ENCODE data around the gene METTL16. TPM values are rescaled to one million over a fixed set of nuclear protein-coding genes. Genes with fewer than 3 reads are reported as not detected.
"Not testable (repeated sequence)": the region's sequence is repeated elsewhere in the genome, so short reads cannot be mapped to it uniquely, and the experiment has no call there.

METTL16 gene, protein sequence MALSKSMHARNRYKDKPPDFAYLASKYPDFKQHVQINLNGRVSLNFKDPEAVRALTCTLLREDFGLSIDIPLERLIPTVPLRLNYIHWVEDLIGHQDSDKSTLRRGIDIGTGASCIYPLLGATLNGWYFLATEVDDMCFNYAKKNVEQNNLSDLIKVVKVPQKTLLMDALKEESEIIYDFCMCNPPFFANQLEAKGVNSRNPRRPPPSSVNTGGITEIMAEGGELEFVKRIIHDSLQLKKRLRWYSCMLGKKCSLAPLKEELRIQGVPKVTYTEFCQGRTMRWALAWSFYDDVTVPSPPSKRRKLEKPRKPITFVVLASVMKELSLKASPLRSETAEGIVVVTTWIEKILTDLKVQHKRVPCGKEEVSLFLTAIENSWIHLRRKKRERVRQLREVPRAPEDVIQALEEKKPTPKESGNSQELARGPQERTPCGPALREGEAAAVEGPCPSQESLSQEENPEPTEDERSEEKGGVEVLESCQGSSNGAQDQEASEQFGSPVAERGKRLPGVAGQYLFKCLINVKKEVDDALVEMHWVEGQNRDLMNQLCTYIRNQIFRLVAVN
- 16.7 TPM for total RNA-seq
- long read RNA-seq, partial matches to known transcripts, result 2 of 8 reads
- long read RNA-seq, other reads (novel, unspliced or antisense), result 6 of 8 reads

DNA sequence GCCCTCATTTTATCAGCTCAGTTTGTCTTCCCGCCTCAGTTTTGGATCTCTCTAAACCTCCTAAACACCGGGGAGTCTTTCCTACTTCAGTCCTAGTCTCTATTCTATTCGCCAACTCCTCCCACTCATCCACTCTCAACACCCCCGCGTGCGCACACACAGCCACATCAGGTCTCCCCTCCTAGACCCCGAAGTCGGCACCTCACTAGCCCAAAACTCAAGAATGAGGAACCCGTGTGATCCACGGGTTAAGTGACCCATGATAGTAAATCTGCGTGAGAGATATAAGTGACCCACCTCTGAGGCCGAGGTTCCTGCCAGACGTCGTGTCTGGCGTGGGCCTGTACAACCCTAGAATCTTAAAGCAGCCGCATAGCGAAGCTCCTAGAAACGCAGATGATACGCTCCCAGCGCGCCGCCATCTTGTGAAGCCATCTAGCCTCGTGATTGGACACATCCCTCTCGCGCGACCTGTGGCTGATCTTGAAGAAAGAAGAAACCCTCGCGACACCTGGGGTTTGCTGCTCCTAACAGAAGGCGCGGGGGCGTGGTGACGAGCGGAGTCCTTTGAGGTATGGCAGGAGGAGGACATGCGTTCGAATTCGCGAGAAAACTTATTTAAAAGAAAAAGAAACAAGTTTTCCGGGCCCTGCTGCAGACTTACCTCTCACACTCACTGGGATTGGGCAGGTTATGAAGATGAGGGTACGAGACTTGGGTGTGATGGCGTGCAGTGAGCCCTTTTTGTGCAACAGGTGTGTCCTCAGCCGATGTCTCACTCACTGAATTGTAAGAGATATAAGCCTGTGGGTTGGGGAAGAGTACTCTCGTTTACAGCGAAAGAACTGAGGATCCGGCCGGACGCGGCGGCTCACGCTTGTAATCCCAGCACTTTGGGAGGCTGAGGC is at the start of gene METTL16:
Gene METTL16, minus strand, starts transcription at position 427 of the 908 bp plus-strand sequence. CDS start 9,557 bp downstream, outside the sequence.
- DNase-seq (peak; percentile 99), ATAC-seq (ENCODE audit: poor library complexity) (peak; percentile 100)
- intact Hi-C loops (cut with DNase I), result no loop called here

DNA sequence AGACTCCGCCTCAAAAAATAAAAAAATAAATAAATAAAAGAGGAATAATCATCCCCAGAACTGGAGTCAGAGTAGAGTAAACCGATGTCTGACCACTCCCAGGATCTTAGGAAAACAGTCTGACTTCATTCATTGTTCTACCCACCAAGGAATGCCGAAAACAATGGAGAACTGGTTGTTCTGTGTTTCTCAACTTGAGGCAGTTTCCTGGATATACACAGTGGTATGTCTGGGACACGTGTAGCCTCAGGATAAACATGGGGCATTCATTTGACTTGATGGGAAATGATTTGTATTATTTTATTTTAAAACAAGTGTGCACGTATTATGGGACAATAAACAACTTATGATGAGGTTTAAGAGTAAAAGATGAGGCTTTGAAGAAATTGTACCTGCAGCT is 49.0 kb upstream of the METTL16 start:
- intact Hi-C loops (cut with DNase I), result no loop called here
- DNase-seq (no peak), ATAC-seq (ENCODE audit: poor library complexity) (no peak)

DNA sequence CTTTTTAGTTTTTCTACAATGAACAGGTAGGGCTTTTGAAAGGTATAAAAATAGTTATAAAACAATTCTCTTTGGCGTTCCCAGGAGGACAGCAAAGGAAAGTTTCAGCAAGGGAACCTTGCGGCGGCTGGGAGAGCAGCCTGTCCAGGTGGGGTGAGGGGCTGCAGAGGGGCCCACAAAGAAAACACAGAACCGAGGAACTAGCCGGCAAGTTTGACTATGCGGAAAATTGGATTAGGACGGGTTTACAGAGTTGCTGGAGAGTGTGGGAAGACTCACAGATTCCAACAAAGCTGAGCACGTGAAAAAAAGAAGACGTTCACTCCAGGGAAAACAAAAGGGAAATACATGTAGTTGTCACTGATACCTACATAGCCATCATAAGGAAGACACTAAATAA is 40.2 kb upstream of the METTL16 start:
- intact Hi-C loops (cut with DNase I), result no loop called here
- no peak for DNase-seq

DNA sequence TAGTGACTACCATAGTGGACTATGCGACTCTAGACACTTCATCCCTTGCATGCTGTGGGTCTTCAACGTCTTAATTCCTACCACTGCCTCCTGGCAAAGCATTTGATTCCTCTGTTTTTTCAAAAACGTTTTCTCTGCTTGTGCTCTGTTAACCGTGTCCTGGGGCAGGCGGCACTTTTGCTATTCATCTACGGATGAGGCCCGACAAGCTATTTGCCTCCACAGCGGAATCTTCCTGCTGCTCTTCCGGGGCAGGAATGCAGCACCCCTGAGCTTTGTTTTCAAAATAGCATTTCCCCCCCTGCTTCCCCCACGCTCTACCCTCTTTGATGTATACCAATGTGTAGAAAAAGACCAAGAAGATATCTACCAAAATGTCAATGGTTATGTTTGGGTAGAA is 39.8 kb upstream of the METTL16 start:
- ATAC-seq (ENCODE audit: poor library complexity), result no peak
- intact Hi-C loops (cut with DNase I), result no loop called here
- no peak for DNase-seq

More for the DNA sequence above, 40.2 kb upstream of the METTL16 start:
- no peak for ATAC-seq (ENCODE audit: poor library complexity)

DNA sequence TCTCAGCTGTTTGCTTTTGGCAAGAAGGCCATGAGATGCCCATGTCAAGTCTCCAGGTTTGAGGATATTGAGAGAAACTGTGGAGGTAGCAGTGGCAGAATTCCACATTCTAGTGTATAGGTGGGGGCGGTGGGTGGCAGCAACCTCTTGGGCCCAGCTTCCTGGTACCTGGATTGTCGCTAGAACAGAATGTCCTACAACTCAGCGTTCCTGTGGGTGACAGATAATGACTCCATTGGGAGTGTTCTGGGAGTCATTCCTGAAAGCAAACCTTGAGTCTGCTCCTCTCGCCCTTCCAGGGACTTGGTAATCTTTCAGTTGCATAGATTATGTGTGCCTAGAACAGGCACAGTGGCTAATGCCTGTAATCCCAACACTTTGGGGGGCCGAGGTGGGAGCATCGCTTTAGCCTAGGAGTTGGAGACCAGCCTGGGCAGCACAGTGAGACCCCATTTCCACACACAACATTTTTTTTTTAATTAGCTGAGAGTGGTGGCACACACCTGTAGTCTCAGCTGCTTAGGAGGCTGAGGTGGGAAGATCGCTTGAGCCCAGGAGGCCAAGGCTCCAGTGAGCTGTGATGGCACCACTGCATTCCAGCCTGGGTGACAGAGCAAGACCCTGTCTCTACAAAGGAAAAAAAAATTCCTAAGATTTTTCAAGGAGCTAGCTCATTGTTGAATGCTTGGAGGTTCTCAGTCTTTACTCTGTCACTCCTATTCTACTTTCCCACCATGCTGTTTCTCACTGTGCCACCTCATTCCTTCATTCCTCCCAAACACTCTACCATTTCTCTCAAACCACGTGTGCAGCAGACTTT is 37.9 kb upstream of the METTL16 start:
- DNase-seq, result no peak
- intact Hi-C loops (cut with DNase I), result no loop called here
- ATAC-seq (ENCODE audit: poor library complexity), result no peak

DNA sequence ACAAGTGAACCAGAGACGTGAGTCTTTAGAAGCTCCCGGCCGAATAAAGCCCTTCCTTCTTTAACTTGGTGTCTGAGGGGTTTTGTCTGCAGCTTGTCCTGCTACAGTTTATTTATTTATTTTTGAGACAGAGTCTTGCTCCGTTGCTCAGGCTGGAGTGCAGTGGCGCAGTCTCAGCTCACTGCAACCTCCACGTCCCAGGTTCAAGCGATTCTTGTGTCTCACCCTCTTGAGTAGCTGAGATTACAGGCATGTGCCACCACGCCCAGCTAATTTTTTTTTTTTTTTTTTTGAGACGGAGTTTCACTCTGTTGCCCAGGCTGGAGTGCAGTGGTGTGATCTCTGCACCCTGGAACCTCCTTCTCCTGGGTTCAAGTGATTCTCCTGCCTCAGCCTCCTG is 36.3 kb upstream of the METTL16 start:
- intact Hi-C loops (cut with DNase I); ATAC-seq (ENCODE audit: poor library complexity); DNase-seq: not testable (repeated sequence)

DNA sequence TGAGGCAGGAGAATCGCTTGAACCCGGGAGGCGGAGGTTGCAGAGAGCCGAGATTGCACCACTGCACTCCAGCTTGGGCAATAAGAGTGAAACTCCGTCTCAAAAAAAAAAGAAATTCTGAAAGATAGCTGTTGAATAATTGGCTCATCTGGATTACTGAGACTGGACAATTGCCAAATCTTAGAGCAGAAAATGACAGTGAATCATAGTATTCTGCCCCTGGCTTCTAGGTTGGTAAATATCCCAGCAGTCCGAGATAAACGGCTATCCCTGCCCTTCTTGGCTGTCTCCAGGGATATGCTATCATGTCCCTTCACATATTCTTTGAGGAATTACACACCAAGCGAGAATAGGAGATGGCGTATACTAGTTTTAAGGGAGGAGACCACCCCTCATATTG is 35.5 kb upstream of the METTL16 start:
- no peak for ATAC-seq (ENCODE audit: poor library complexity)
- intact Hi-C loops (cut with DNase I), result no loop called here
- no peak for DNase-seq

DNA sequence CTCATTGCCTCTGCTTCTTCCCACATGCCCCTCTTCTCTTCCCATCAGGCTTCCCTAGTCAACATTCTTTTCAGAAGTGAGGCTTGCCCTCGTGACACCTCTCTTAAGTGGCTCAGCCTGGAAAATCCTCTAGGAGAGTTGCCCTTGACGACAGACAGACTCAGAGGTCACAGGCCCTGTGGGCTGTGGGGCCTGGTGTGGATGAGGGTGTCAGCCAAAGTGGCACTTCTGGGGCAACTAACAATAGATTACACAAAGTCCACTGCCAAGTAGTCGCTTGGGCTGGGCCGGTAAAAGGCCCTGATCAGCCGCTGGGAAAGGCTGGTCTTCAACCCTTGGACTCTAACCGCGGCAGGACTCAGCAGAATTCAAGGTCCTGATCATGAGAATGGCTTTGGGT is 33.7 kb upstream of the METTL16 start:
- DNase-seq (peak; percentile 57), ATAC-seq (ENCODE audit: poor library complexity) (peak; percentile 90)
- intact Hi-C loops (cut with DNase I), result no loop called here

DNA sequence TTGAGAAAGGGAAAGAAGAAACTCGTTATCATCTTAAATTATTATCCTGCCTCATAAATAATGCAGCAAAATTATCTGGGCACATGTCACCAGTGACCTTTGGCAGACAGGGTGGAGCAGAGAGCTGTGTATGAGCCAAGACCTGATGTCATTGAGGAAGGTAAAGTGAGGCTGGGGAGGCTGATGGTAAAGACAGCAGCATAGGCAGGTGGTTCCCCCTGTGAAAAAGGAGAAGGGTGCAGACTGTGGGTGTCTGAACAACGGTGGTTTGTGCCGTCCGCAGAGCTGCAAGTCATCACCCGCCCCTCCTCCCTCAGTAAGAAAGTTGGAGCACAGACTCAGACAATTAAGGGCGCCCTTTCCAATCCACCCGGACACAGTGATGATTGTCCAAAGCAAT is 30.8 kb upstream of the METTL16 start:
- intact Hi-C loops (cut with DNase I), result no loop called here
- ATAC-seq (ENCODE audit: poor library complexity), result peak; percentile 24
- no peak for DNase-seq

DNA sequence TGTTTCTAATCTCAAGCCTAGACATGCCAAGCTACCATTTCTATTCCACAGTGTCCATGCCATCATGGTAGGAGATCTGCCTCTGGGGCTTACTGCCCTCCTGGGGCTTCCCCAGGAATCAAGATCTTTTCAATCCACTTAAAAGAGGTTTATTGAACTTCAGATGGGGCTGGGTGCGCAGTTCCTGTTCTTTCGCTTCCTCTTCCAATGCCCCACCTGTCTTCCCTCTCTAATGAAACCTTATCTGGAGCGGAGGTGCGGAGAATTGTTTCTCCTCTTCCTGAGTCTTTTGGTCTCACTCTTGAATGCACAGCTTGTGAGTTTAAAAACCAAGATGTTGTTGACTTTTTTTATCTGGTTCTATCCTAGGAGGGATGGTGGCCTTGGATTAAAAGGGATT is 30.4 kb upstream of the METTL16 start:
- ATAC-seq (ENCODE audit: poor library complexity), result no peak
- intact Hi-C loops (cut with DNase I), result no loop called here
- DNase-seq, result no peak

DNA sequence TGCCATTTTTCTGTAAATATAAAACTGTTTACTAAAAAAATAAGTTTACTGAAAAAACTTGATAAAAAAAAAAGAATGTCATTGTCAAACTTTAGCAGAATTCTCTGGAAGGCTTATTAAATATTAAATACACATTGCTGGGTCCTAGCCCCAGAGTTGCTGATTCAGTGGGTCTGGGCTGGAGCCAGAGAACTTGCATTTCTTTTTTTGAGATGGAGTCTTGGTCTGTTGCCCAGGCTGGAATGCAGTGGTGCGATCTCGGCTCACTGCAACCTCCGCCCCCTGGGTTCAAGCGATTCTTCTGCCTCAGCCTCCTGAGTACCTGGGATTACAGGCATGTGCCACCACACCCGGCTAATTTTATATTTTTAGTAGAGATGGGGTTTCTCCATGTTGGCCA is 25.9 kb upstream of the METTL16 start:
- ATAC-seq (ENCODE audit: poor library complexity); DNase-seq; intact Hi-C loops (cut with DNase I): not testable (repeated sequence)

DNA sequence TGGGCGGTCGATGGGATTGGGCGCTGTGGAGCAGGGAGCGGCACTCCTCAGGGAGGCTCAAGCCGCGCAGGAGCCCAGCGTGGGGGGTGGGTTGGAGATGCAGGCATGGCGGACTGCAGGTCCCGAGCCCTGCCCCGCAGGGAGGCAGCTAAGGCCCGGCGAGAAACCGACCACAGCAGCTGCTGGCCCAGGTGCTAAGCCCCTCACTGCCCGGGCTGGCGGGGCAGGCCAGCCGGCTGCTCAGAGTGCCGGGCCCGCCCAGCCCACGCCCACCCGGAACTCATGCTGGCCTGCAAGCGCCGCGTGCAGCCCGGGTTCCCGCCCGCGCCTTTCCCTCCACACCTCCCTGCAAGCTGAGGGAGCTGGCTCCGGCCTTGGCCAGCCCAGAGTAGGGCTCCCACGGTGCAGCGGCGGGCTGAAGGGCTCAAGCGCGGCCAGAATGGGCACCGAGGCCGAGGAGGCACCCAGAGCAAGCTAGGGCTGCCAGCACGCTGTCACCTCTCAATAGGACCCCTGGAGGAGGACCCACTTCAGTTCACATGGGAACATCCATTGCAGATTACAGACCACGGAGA is 20.5 kb upstream of the METTL16 start:
- no peak for DNase-seq
- ATAC-seq (ENCODE audit: poor library complexity), result no peak
- intact Hi-C loops (cut with DNase I), result no loop called here

DNA sequence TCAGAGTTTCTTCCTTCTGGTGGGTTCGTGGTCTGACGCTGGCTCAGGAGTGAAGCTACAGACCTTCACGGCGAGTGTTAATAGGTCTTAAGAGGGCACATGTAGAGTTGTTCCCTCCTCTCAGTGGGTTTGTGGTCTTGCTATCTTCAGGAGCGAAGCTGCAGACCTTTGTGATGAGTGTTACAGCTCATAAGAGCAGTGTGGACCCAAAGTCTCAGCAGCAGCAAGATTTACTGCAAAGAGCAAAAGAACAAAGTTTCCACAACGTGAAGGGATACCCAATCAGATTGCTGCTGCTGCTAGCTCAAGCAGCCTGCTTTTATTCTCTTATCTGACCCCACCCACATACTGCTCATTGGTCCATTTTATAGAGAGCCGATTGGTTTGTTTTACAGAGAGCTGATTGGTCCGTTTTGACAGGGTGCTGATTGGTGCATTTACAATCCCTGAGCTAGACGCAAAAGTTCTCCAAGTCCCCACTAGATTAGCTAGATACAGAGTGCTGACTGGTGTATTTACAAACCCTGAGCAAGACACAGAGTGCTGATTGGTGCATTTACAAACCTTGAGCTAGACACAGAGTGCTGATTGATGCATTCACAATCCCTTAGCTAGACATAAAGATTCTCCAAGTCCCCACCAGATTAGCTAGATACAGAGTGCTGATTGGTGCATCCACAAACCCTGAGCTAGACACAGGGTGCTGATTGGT is 19.7 kb upstream of the METTL16 start:
- DNase-seq; ATAC-seq (ENCODE audit: poor library complexity); intact Hi-C loops (cut with DNase I): not testable (repeated sequence)

DNA sequence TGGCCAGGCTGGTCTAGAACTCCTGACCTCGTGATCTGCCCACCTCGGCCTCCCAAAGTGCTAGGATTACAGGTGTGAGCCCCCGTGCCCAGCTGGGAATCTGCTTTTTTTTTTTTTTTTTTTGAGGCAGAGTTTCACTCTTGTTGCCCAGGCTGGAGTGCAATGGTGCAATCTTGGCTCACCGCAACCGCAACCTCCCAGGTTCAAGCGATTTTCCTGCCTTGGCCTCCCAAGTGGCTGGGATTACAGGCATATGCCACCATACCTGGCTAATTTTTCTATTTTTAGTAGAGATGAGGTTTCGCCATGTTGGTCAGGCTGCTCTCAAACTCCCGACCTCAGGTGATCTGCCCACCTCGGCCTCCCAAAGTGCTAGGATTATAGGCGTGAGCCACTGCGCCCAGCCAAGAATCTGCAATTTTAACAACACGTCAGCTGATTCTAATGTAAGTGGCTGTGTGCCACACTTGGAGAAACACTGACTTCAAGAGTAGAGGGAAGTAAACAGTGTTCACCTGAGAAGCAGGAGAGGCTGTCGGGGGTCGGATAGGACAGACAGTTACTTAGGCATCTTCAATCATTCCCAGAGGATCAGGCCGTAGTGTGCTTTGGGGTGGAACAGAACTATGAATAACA is 10.2 kb upstream of the METTL16 start:
- ATAC-seq (ENCODE audit: poor library complexity); DNase-seq; intact Hi-C loops (cut with DNase I): not testable (repeated sequence)

DNA sequence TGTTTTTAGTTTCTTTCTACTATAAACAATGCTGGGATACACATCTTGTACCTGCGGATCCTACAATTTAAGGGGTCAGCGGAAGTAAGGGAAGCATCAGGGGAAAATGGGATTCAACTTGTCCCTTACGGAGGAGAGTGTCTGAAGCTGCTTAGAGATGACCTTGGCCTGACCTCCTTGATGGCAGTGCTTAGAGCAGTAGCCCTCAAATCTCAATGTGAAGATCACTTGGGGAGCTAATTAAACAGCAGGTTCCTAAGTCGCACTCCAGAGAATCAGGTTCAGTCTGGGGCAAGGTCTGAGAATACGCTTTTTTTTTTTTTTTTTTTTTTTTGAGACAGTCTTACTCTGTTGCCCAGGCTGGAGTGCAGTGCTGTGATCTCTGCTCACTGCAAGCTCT is 9.6 kb upstream of the METTL16 start:
- no peak for ATAC-seq (ENCODE audit: poor library complexity)
- intact Hi-C loops (cut with DNase I), result no loop called here
- DNase-seq, result no peak

DNA sequence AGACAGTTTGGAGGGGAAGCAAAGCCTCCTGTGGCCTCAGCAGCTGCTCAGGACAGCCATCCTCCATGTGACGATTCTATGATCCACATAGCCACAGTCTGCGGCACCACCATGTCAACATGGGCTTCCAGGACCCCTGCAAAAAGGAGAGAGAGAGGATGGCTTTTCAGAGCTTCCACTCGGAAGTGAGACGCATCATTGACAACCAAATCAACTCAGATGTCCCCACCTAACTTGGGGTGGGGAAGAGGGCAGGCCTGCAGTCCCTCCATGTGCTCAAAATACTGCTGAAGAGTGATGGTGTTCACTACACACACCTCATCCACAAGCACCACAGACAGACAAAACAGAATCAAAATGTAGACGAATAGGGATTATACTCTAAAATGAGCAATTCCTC is 5.9 kb upstream of the METTL16 start:
- intact Hi-C loops (cut with DNase I), result no loop called here
- ATAC-seq (ENCODE audit: poor library complexity) (no peak), DNase-seq (no peak)

DNA sequence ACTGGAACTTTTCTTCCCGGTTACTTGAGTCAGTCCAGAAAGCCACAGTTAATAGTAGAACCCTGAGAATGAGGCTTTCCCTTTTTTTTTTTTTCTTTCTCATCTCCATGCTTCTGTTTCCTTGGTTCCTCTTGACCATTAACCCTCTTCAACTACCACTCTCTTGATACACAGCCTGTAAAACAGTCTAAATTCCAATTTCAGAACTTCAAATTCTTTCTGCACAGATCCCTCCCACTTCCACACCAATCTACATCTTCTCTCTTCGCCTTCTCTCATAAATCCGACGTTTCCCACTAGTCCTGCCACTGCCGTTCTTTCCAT is 588 bp downstream of the METTL16 start:
- ATAC-seq (ENCODE audit: poor library complexity) (no peak), DNase-seq (no peak)
- intact Hi-C loops (cut with DNase I), result no loop called here
